CD14-positive monocyte (primary cell): ENCODE results near the gene RNF220. TPM values are rescaled to one million over a fixed set of nuclear protein-coding genes. Genes with fewer than 3 reads are reported as not detected.

ENCODE experiments used
- DNase-seq, 3 donors: peaks; one replicate each; pipeline ENCODE4 v3.0.0-alpha.2; 2011 to 2022
- H2AFZ ChIP-seq: 2 replicates; pipeline ENCODE4 v1.6.0; 2012; ENCODE audit warnings: mild to moderate bottlenecking, low read depth, low read length, inconsistent platforms; ENCODE audit not compliant: insufficient read depth, poor library complexity, severe bottlenecking
- H3K27ac ChIP-seq, 2 donors: 1 replicate in 1 of 2; 2 replicates in 1 of 2; pipeline ENCODE4 v1.5.1; 2012 to 2013; ENCODE audit warnings: low read length in 2 of 2, control low read depth in 1 of 2, inconsistent platforms in 1 of 2, low read depth in 1 of 2, mild to moderate bottlenecking in 1 of 2
- H3K27me3 ChIP-seq, 2 donors: one replicate each; pipeline versions ENCODE4 v1.6.0 to v1.6.1; 2011 to 2013; ENCODE audit warnings: low read length in 2 of 2; ENCODE audit not compliant: control insufficient read depth in 2 of 2, insufficient read depth in 2 of 2
- H3K36me3 ChIP-seq, 2 donors: replicated peaks in 1 of 2; 1 replicate in 1 of 2; 2 replicates in 1 of 2; pipeline versions ENCODE4 v1.5.1 to v1.6.1; 2012 to 2013; ENCODE audit warnings: low read length in 2 of 2, control low read depth in 1 of 2, inconsistent platforms in 1 of 2, mild to moderate bottlenecking in 1 of 2; ENCODE audit not compliant: insufficient read depth in 2 of 2, control insufficient read depth in 1 of 2
- H3K4me1 ChIP-seq, 2 donors: 1 replicate in 1 of 2; 2 replicates in 1 of 2; pipeline versions ENCODE4 v1.5.1 to v1.6.1; 2012 to 2013; ENCODE audit warnings: low read length in 2 of 2, control low read depth in 1 of 2, inconsistent platforms in 1 of 2, mild to moderate bottlenecking in 1 of 2, moderate library complexity in 1 of 2; ENCODE audit not compliant: insufficient read depth in 2 of 2, control insufficient read depth in 1 of 2
- H3K4me2 ChIP-seq: replicated peaks from 2 replicates; pipeline ENCODE3; 2012; ENCODE audit warnings: low read length, moderate library complexity, mild to moderate bottlenecking; ENCODE audit not compliant: poor library complexity, severe bottlenecking; ENCODE audit errors: extremely low read depth
- H3K4me3 ChIP-seq, 3 experiments: fragments of 200-600 bp in 1 of 3; sonication (generic) in 1 of 3; replicated peaks in 1 of 3; 1 replicate in 2 of 3; 2 replicates in 1 of 3; pipeline ENCODE4 v1.5.1; 2011 to 2013; ENCODE audit warnings: low read length in 3 of 3, mild to moderate bottlenecking in 3 of 3, control low read depth in 2 of 3, low read depth in 2 of 3, inconsistent platforms in 1 of 3, moderate library complexity in 1 of 3
- H3K79me2 ChIP-seq: 2 replicates; pipeline ENCODE4 v1.6.0; 2012; ENCODE audit warnings: mild to moderate bottlenecking, control low read depth, inconsistent platforms, low read length, moderate library complexity; ENCODE audit not compliant: insufficient read depth
- H3K9ac ChIP-seq: 2 replicates; pipeline ENCODE4 v1.6.0; 2017; ENCODE audit warnings: low read length, mild to moderate bottlenecking; ENCODE audit not compliant: insufficient read depth, poor library complexity, severe bottlenecking
- H3K9me3 ChIP-seq, 2 donors: replicated peaks in 1 of 2; 1 replicate in 1 of 2; 2 replicates in 1 of 2; pipeline versions ENCODE4 v1.5.1 to v1.6.1; 2012 to 2013; ENCODE audit warnings: low read length in 2 of 2, control low read depth in 1 of 2; ENCODE audit not compliant: control insufficient read depth in 1 of 2, insufficient read depth in 1 of 2
- H4K20me1 ChIP-seq: 2 replicates; pipeline ENCODE4 v1.6.0; 2012; ENCODE audit warnings: mild to moderate bottlenecking, low read length, control low read depth, moderate library complexity; ENCODE audit not compliant: insufficient read depth
- H3K27ac Mint-ChIP-seq, 7 donors: one replicate each; pipeline ENCODE4 v1.8.0; 2020; ENCODE audit warnings: mild to moderate bottlenecking in 7 of 7, mixed read lengths in 7 of 7, moderate library complexity in 6 of 7, inconsistent platforms in 2 of 7
- H3K27me3 Mint-ChIP-seq, 3 donors: one replicate each; pipeline ENCODE4 v1.8.0; 2021 to 2022; ENCODE audit warnings: low read depth in 3 of 3, mild to moderate bottlenecking in 3 of 3, mixed read lengths in 3 of 3, moderate library complexity in 3 of 3, inconsistent platforms in 1 of 3
- H3K36me3 Mint-ChIP-seq, 2 donors: one replicate each; pipeline ENCODE4 v1.8.0; 2020; ENCODE audit warnings: mixed read lengths in 2 of 2, inconsistent platforms in 1 of 2, mild to moderate bottlenecking in 1 of 2
- H3K4me1 Mint-ChIP-seq: one replicate; pipeline ENCODE4 v1.8.0; 2020; ENCODE audit warnings: mild to moderate bottlenecking, mixed read lengths
- H3K4me3 Mint-ChIP-seq, 2 donors: one replicate each; pipeline ENCODE4 v1.8.0; 2020; ENCODE audit warnings: mild to moderate bottlenecking in 2 of 2, mixed read lengths in 2 of 2, moderate library complexity in 1 of 2
- H3K9me3 Mint-ChIP-seq, 7 donors: one replicate each; pipeline ENCODE4 v1.8.0; 2020 to 2022; ENCODE audit warnings: mixed read lengths in 7 of 7, mild to moderate bottlenecking in 6 of 7, moderate library complexity in 6 of 7, inconsistent platforms in 2 of 7
- WGBS: methylation state at CpG from one replicate; pipeline ENCODE4 v1.1.5; 2013; ENCODE audit warnings: missing lambda C conversion rate; ENCODE audit not compliant: insufficient coverage; 5-methylcytosine and 5-hydroxymethylcytosine counted together
- intact Hi-C, 2 donors: fragments of 100-400 bp; cut with micrococcal nuclease; formaldehyde crosslinking; loops; one replicate each; pipeline versions ENCODE4 v1.15.0 to v1.15.1; 2023
- polyA plus RNA-seq, 3 donors: library from polyadenylated mRNA; depleted of rRNA in 1 of 3; unstranded in 2 of 3; stranded (reverse) in 1 of 3; fragments of 300-500 nt in 2 of 3; fragments of >200 nt in 1 of 3; fragmentation: Illumina TruSeq in 2 of 3; gene quantifications; 1 replicate in 2 of 3; 2 replicates in 1 of 3; pipeline ENCODE4 v1.2.3, GENCODE V29; 2012 to 2021
- TF ChIP-seq, protein P1 (sequence below): fragments of 200-600 bp; IDR thresholded peaks from one replicate; pipeline ENCODE4 v1.8.0; 2022; ENCODE audit warnings: antibody characterized with exemption, mild to moderate bottlenecking

RNF220 gene
- polyA plus RNA-seq, 3 donors: 39.4 to 133 (median 49.4) TPM

GRCh38 chr1:44359234-44359935, 45.7 kb upstream of the RNF220 start:
- no peak overlapping the region for H3K9ac ChIP-seq
- H3K4me3 ChIP-seq: no peak overlapping the region
- Mint-ChIP-seq H3K4me1 (peaks cover 10% of the 10 kb centered on the region), H3K27ac (peak overlapping the region in 1 of 7 donors; percentile 26), H3K36me3 (no peaks in the 10 kb centered on the region), H3K9me3 (no peaks in the 10 kb centered on the region), H3K27me3 (peaks cover 0 to 6% (median 4%) of the 10 kb centered on the region in 3 donors), H3K4me3 (no peak overlapping the region)
- H2AFZ ChIP-seq: peak overlapping the region; percentile 17
- H3K79me2 ChIP-seq: peaks cover 5% of the 10 kb centered on the region
- H3K36me3 ChIP-seq: no peaks in the 10 kb centered on the region
- H3K27me3 ChIP-seq: no peaks in the 10 kb centered on the region
- WGBS: 93% methylated on average over 5 of the region's 6 CpGs
- no peaks in the 10 kb centered on the region for H4K20me1 ChIP-seq
- TF ChIP-seq, protein P1, sequence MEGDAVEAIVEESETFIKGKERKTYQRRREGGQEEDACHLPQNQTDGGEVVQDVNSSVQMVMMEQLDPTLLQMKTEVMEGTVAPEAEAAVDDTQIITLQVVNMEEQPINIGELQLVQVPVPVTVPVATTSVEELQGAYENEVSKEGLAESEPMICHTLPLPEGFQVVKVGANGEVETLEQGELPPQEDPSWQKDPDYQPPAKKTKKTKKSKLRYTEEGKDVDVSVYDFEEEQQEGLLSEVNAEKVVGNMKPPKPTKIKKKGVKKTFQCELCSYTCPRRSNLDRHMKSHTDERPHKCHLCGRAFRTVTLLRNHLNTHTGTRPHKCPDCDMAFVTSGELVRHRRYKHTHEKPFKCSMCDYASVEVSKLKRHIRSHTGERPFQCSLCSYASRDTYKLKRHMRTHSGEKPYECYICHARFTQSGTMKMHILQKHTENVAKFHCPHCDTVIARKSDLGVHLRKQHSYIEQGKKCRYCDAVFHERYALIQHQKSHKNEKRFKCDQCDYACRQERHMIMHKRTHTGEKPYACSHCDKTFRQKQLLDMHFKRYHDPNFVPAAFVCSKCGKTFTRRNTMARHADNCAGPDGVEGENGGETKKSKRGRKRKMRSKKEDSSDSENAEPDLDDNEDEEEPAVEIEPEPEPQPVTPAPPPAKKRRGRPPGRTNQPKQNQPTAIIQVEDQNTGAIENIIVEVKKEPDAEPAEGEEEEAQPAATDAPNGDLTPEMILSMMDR: no peak
- no peak for DNase-seq
- H3K27ac ChIP-seq: no peak overlapping the region
- H3K4me2 ChIP-seq: no peak overlapping the region
- H3K4me1 ChIP-seq: peaks cover 9 to 12% of the 10 kb centered on the region in 2 donors
- no peaks in the 10 kb centered on the region for H3K9me3 ChIP-seq
- intact Hi-C loops: loop anchor here (10.0 kb wide), 2 partner anchors 145 to 385 kb away; partner anchors contain the start of genes ATP6V0B (in 1 of the 2), B4GALT2 (in 1 of the 2), DMAP1 (in 1 of the 2) and DPH2 (in 1 of the 2)

DNA sequence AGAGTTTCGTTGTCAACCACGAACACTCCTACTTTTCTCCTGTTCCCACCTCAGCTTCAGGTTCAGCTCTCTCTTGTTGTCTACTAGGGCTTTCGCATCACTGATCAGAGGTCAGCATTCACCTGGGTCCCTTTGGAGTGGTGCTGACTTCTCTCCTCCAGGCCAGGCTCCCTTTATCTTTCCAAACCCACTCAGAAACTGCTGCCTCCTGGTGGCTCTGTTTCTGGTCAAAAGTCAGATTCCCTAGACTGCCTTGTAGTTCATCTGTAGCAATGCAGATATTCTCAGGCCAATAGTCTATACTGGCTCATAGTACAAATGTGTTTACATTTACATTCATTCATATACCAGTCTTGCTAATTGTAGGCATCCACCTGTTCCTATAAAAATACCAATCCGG, 43.6 kb upstream of the RNF220 start:
- Histone ChIP-seq H3K4me3 (no peak overlapping the region), H4K20me1 (no peaks in the 10 kb centered on the region), H3K36me3 (no peaks in the 10 kb centered on the region), H2AFZ (no peak overlapping the region), H3K4me1 (no peaks in the 10 kb centered on the region), H3K4me2 (no peak overlapping the region), H3K9me3 (no peaks in the 10 kb centered on the region), H3K27me3 (no peaks in the 10 kb centered on the region), H3K79me2 (no peaks in the 10 kb centered on the region), H3K9ac (no peak overlapping the region), H3K27ac (no peak overlapping the region)
- no peak for DNase-seq
- Mint-ChIP-seq H3K27me3 (peaks cover 0 to 6% (median 4%) of the 10 kb centered on the region in 3 donors), H3K36me3 (no peaks in the 10 kb centered on the region), H3K4me3 (no peak overlapping the region), H3K4me1 (peaks cover 2% of the 10 kb centered on the region), H3K27ac (no peak overlapping the region), H3K9me3 (no peaks in the 10 kb centered on the region)
- TF ChIP-seq, protein P1: no peak
- WGBS: 84% methylated on average over 4 of the region's 4 CpGs
- intact Hi-C loops: no loop called here
